Fibroblast of villous mesenchyme (primary cell): Measurements from ENCODE around the gene PTPN18. TPM values are rescaled to one million over a fixed set of nuclear protein-coding genes. Genes with fewer than 3 reads are reported as not detected.

Experiments used
- DNase-seq: peaks from one replicate; pipeline ENCODE4 v3.0.0-alpha.2; 2010; ENCODE audit warnings: low read depth
- H3K4me3 ChIP-seq: 2 replicates; pipeline ENCODE4 v1.5.1; 2011; ENCODE audit warnings: low read depth, mild to moderate bottlenecking, low read length
- CTCF ChIP-seq: IDR thresholded peaks from 2 replicates; pipeline ENCODE4 v1.5.1; 2012; ENCODE audit warnings: low read depth, mild to moderate bottlenecking, low read length; ENCODE audit not compliant: insufficient read depth
- total RNA-seq: library from RNA; depleted of rRNA; stranded (reverse); fragments of >200 nt; gene quantifications from 2 replicates; pipeline ENCODE4 v1.2.3, GENCODE V29; 2012

Gene PTPN18
- total RNA-seq, 1 donor = 17.7 TPM

- no peak overlapping the region for H3K4me3 ChIP-seq
- no peak for TF ChIP-seq CTCF
- no peak for DNase-seq
These were observed 9.7 kb upstream of the PTPN18 start for GRCh38 chr2:130346041-130346740.

GRCh38 chr2:130346741-130347066 lies 9.2 kb upstream of the PTPN18 start:
- no peak for TF ChIP-seq CTCF
- no peak for DNase-seq

DNA sequence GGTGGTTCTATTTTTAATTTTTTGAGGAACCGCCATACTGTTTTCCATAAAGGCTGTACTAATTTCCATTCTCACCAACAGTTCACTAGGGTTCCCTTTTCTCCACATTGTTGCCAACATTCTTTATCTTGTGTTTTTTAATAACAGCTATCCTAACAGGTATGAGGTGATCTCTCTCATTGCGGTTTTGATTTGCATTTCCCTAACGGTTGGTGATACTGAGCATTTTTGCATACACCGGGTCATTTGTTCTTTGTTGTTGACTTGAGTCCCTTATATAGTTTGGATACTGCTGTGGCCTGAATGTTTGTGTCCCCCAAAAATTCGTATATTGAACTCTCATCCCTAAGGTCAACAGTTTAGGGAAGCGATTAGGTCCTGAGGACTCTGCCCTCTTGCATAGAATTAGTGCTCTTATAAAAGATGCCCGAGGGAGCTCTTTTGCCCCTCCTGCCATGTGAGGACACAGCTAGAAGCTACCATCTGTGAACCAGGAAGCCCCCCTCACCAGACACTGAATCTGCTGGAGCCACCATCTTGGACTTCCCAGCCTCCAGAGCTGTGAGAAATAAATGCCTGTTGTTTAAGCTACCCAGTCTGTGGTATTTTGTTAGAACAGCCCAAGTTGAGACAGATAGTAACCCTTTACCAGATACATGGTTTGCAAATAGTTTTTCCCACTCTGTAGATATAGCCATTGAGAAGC lies 8.5 kb upstream of the PTPN18 start:
- TF ChIP-seq CTCF = no peak
- no peak overlapping the region for H3K4me3 ChIP-seq
- no peak for DNase-seq

More at GRCh38 chr2:130346741-130347066, 9.2 kb upstream of the PTPN18 start:
- H3K4me3 ChIP-seq = no peak overlapping the region

GRCh38 chr2:130349174-130349573 lies 6.7 kb upstream of the PTPN18 start:
- no peak for TF ChIP-seq CTCF
- H3K4me3 ChIP-seq = no peak overlapping the region
- DNase-seq = no peak

DNA sequence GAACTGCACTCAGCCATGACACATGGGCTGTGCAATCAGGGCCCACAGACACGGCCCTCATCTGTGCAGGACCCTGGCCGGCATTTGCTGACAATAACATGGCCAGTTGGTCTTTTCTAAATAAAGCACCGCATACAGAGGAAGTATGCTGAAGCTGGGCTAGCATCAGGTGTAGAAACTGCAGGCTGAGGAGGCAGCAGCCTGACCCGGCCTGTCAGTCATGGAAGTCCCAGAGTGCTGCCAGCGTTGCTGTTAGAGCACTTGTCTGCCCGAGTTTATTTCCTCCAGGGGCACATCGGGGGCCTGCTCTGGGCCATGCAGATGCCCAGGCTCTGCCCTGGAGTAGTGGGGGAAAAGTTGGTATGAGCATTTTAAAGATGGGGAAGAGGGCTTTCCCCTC lies 4.1 kb upstream of the PTPN18 start:
- no peak for TF ChIP-seq CTCF
- DNase-seq = no peak
- H3K4me3 ChIP-seq = no peak overlapping the region

GRCh38 chr2:130352237-130352636 lies 3.6 kb upstream of the PTPN18 start:
- H3K4me3 ChIP-seq = no peak overlapping the region
- DNase-seq = no peak
- TF ChIP-seq CTCF = no peak
